Astrocyte (in vitro differentiated cells and primary cell): ENCODE data around the gene FBXW7. TPM values are rescaled to one million over a fixed set of nuclear protein-coding genes. Genes with fewer than 3 reads are reported as not detected.

Source experiments
- DNase-seq: peaks from one replicate; pipeline ENCODE4 v3.0.0-alpha.2; 2010; ENCODE audit warnings: low read depth
- FAIRE-seq: peaks from 2 replicates; lab custom pipeline; 2011; peaks lifted over from hg19 to GRCh38; lab: Jason Lieb, UNC
- H2AFZ ChIP-seq: 2 replicates; pipeline ENCODE4 v1.6.0; 2012; ENCODE audit warnings: low read depth, low read length, inconsistent platforms
- H3K27ac ChIP-seq: 2 replicates; pipeline ENCODE4 v1.5.1; 2011; ENCODE audit warnings: low read depth, low read length, inconsistent platforms
- H3K27me3 ChIP-seq: 2 replicates; pipeline ENCODE4 v1.6.0; 2011; ENCODE audit warnings: low read length, inconsistent platforms; ENCODE audit not compliant: insufficient read depth
- H3K36me3 ChIP-seq: 2 replicates; pipeline ENCODE4 v1.5.1; 2011; ENCODE audit warnings: low read length, inconsistent platforms; ENCODE audit not compliant: insufficient read depth
- H3K4me1 ChIP-seq: 2 replicates; pipeline ENCODE4 v1.5.1; 2011; ENCODE audit warnings: low read length, inconsistent platforms; ENCODE audit not compliant: insufficient read depth
- H3K4me2 ChIP-seq: 2 replicates; pipeline ENCODE4 v1.6.0; 2012; ENCODE audit warnings: low read length, inconsistent platforms
- H3K4me3 ChIP-seq: 2 replicates; pipeline ENCODE4 v1.5.1; 2011; ENCODE audit warnings: low read depth, mild to moderate bottlenecking, low read length, inconsistent platforms; ENCODE audit not compliant: insufficient read depth
- H3K79me2 ChIP-seq: 2 replicates; pipeline ENCODE4 v1.6.0; 2012; ENCODE audit warnings: mild to moderate bottlenecking, low read length, inconsistent platforms; ENCODE audit not compliant: insufficient read depth
- H3K9ac ChIP-seq: 2 replicates; pipeline ENCODE4 v1.6.0; 2012; ENCODE audit warnings: mild to moderate bottlenecking, low read length, inconsistent platforms
- H3K9me3 ChIP-seq: 2 replicates; pipeline ENCODE4 v1.5.1; 2012; ENCODE audit warnings: low read depth, mild to moderate bottlenecking, low read length, inconsistent platforms; ENCODE audit not compliant: insufficient read depth
- H4K20me1 ChIP-seq: 2 replicates; pipeline ENCODE4 v1.6.0; 2012; ENCODE audit warnings: low read length, inconsistent platforms; ENCODE audit not compliant: insufficient read depth
- H3K27ac Mint-ChIP-seq: one replicate; pipeline ENCODE4 v1.8.0; 2021; ENCODE audit warnings: mild to moderate bottlenecking, mixed read lengths; ENCODE audit not compliant: unreplicated experiment
- H3K27me3 Mint-ChIP-seq: one replicate; pipeline ENCODE4 v1.8.0; 2021; ENCODE audit warnings: low read depth, mixed read lengths; ENCODE audit not compliant: unreplicated experiment
- H3K36me3 Mint-ChIP-seq: one replicate; pipeline ENCODE4 v1.8.0; 2021; ENCODE audit warnings: low read depth, mixed read lengths; ENCODE audit not compliant: unreplicated experiment
- H3K4me1 Mint-ChIP-seq: one replicate; pipeline ENCODE4 v1.8.0; 2021; ENCODE audit warnings: low read depth, mixed read lengths; ENCODE audit not compliant: unreplicated experiment
- H3K4me3 Mint-ChIP-seq: one replicate; pipeline ENCODE4 v1.8.0; 2021; ENCODE audit warnings: mild to moderate bottlenecking, moderate library complexity, mixed read lengths; ENCODE audit not compliant: unreplicated experiment
- H3K9me3 Mint-ChIP-seq: one replicate; pipeline ENCODE4 v1.8.0; 2021; ENCODE audit warnings: mild to moderate bottlenecking, mixed read lengths; ENCODE audit not compliant: unreplicated experiment
- CTCF ChIP-seq: IDR thresholded peaks from 2 replicates; pipeline ENCODE4 v1.5.1; 2011; ENCODE audit warnings: low read depth, mild to moderate bottlenecking, inconsistent platforms, low read length, moderate library complexity; ENCODE audit not compliant: insufficient read depth
- EZH2 ChIP-seq: IDR thresholded peaks from 2 replicates; pipeline ENCODE4 v1.6.1; 2012; ENCODE audit warnings: mild to moderate bottlenecking, low read length, inconsistent platforms; ENCODE audit not compliant: insufficient read depth
- total RNA-seq: library from RNA; stranded (reverse); gene quantifications from 2 replicates; pipeline ENCODE4 v1.2.1, GENCODE V29; 2021

FBXW7 gene
- total RNA-seq, 1 donor from 2014 or later, result 34.7 TPM

GRCh38 chr4:152430507-152430906, 105.4 kb downstream of the FBXW7 start:
- Mint-ChIP-seq H3K4me3 (no peak overlapping the region), H3K4me1 (peaks cover 23% of the 10 kb centered on the region), H3K27me3 (no peaks in the 10 kb centered on the region), H3K27ac (no peak overlapping the region), H3K9me3 (no peaks in the 10 kb centered on the region), H3K36me3 (peaks cover 5% of the 10 kb centered on the region)
- Histone ChIP-seq H3K4me3 (no peak overlapping the region), H3K4me1 (no peaks in the 10 kb centered on the region), H2AFZ (no peak overlapping the region), H3K27ac (no peak overlapping the region), H3K9ac (no peak overlapping the region), H4K20me1 (peaks cover 17% of the 10 kb centered on the region), H3K79me2 (peaks cover 14% of the 10 kb centered on the region), H3K9me3 (no peaks in the 10 kb centered on the region), H3K27me3 (no peaks in the 10 kb centered on the region), H3K4me2 (no peak overlapping the region), H3K36me3 (no peaks in the 10 kb centered on the region)
- TF ChIP-seq EZH2, result no peak
- no peak for TF ChIP-seq CTCF
- FAIRE-seq (no peak), DNase-seq (no peak)

- H3K4me3 ChIP-seq, result no peak overlapping the region
- no peaks in the 10 kb centered on the region for H3K9me3 Mint-ChIP-seq
- no peak for DNase-seq
- H3K9me3 ChIP-seq, result no peaks in the 10 kb centered on the region
- peaks cover 5% of the 10 kb centered on the region for H3K36me3 Mint-ChIP-seq
- H2AFZ ChIP-seq, result no peak overlapping the region
- no peak for TF ChIP-seq CTCF
- TF ChIP-seq EZH2, result no peak
- peaks cover 22% of the 10 kb centered on the region for H3K4me1 Mint-ChIP-seq
- no peak overlapping the region for H3K27ac ChIP-seq
- no peak overlapping the region for H3K4me2 ChIP-seq
- H3K4me1 ChIP-seq, result no peaks in the 10 kb centered on the region
- H3K27ac Mint-ChIP-seq, result no peak overlapping the region
- H3K27me3 ChIP-seq, result no peaks in the 10 kb centered on the region
- FAIRE-seq, result no peak
- H4K20me1 ChIP-seq, result peaks cover 25% of the 10 kb centered on the region
- H3K9ac ChIP-seq, result no peak overlapping the region
- H3K4me3 Mint-ChIP-seq, result no peak overlapping the region
- H3K27me3 Mint-ChIP-seq, result no peaks in the 10 kb centered on the region
- H3K79me2 ChIP-seq, result peaks cover 5% of the 10 kb centered on the region
- no peaks in the 10 kb centered on the region for H3K36me3 ChIP-seq
These were observed 107.9 kb downstream of the FBXW7 start for GRCh38 chr4:152427981-152428380.

GRCh38 chr4:152424977-152425376, 110.9 kb downstream of the FBXW7 start:
- FAIRE-seq, result no peak
- Histone ChIP-seq H3K79me2 (peaks cover 5% of the 10 kb centered on the region), H3K9me3 (no peaks in the 10 kb centered on the region), H3K36me3 (no peaks in the 10 kb centered on the region), H3K4me2 (no peak overlapping the region), H3K27ac (no peak overlapping the region), H3K9ac (no peak overlapping the region), H3K4me3 (no peak overlapping the region), H4K20me1 (peaks cover 29% of the 10 kb centered on the region), H3K4me1 (no peaks in the 10 kb centered on the region), H2AFZ (no peak overlapping the region), H3K27me3 (no peaks in the 10 kb centered on the region)
- Mint-ChIP-seq H3K27me3 (no peaks in the 10 kb centered on the region), H3K4me3 (no peak overlapping the region), H3K27ac (no peak overlapping the region), H3K4me1 (peaks cover 6% of the 10 kb centered on the region), H3K9me3 (no peaks in the 10 kb centered on the region), H3K36me3 (peaks cover 5% of the 10 kb centered on the region)
- TF ChIP-seq EZH2, result no peak
- TF ChIP-seq CTCF, result no peak
- DNase-seq, result no peak
